Measurements from ENCODE around the gene FOXRED2. TPM values are rescaled to one million over a fixed set of nuclear protein-coding genes. Genes with fewer than 3 reads are reported as not detected.

The FOXRED2 gene
- total RNA-seq, 4 donors from 2014 or later = 0.37 to 3.0 (median 1.5) TPM

DNA sequence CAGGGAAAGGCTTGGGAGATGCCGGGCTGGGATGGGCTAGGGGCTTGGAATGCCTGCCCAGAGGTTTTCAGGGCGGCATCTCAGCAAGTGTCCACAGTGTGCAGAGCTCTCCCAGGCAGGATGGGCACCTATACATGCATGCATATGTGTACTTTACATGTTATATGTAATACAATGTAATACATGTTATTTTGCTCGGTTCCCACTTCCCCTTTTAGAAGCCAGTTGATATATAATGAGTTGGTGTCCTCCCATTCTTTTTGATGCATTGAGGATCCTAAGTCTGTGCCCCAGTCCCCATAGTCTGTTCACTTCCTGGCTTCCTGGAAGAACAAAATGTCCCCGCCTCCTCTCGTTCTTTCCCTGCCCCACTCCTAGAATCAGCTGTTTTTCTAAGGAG, 42.2 kb upstream of the FOXRED2 start:
- Histone ChIP-seq H3K27me3 (peaks cover 33% of the 10 kb centered on the region), H3K36me3 (no peaks in the 10 kb centered on the region), H3K4me1 (no peaks in the 10 kb centered on the region), H3K27ac (no peak overlapping the region), H3K4me3 (no peak overlapping the region), H3K9me3 (no peaks in the 10 kb centered on the region)
- in situ Hi-C loops (cut with MboI; ENCODE audit: low pct_ligation_motif_present in 1 of 4, low pct_unique_long_range_greater_than_20kb in 1 of 4, low sequenced_read_pairs in 3 of 4) (loop anchor here in 2 of 4 donors (25.0 kb wide), 2 partner anchors 213 to 313 kb away; partner anchors contain the start of gene NCF4 (in 2 of the 2)), intact Hi-C loops (cut with DNase I; ENCODE audit: low total_unique reads) (no loop called here)
- no peak for DNase-seq
- WGBS, 2 donors (ENCODE audit: low coverage in 1 of 2) = 20 to 58% methylated on average over 1 to 5 of the region's 5 CpGs
- TF ChIP-seq, protein P1, sequence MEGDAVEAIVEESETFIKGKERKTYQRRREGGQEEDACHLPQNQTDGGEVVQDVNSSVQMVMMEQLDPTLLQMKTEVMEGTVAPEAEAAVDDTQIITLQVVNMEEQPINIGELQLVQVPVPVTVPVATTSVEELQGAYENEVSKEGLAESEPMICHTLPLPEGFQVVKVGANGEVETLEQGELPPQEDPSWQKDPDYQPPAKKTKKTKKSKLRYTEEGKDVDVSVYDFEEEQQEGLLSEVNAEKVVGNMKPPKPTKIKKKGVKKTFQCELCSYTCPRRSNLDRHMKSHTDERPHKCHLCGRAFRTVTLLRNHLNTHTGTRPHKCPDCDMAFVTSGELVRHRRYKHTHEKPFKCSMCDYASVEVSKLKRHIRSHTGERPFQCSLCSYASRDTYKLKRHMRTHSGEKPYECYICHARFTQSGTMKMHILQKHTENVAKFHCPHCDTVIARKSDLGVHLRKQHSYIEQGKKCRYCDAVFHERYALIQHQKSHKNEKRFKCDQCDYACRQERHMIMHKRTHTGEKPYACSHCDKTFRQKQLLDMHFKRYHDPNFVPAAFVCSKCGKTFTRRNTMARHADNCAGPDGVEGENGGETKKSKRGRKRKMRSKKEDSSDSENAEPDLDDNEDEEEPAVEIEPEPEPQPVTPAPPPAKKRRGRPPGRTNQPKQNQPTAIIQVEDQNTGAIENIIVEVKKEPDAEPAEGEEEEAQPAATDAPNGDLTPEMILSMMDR (IDR thresholded peaks at IDR 0.05) = no peak
- no peak for TF ChIP-seq POLR2A (IDR thresholded peaks at IDR 0.05)
- TF ChIP-seq POLR2AphosphoS5 (IDR thresholded peaks at IDR 0.05) = no peak
- no peak for TF ChIP-seq EP300 (IDR thresholded peaks at IDR 0.05; ENCODE audit: low read depth)

DNA sequence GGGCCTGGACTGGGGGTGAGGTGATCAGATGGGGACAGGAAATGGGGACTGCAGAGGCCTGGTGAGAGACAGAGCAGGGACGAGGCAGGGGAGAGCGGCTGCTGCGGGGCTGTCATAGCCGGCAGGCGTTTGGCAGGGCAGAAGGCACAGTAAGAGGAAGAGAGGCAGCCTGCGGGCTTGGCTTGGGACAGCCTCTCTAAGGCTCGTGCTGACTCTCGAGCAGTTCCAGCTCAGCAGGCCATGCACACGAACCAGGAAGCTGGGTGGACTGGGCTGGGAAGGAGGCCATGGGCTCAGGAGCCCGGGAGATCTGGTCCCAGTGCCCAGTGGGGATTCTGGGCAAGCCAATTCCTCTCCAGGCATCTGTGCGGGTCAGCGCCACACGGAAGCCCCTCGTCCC, 41.8 kb upstream of the FOXRED2 start:
- peaks cover 33% of the 10 kb centered on the region for H3K27me3 ChIP-seq
- H3K27ac ChIP-seq = no peak overlapping the region
- no peaks in the 10 kb centered on the region for H3K9me3 ChIP-seq
- no peak for DNase-seq
- H3K36me3 ChIP-seq = no peaks in the 10 kb centered on the region
- 64% methylated on average over 14 of the region's 14 CpGs; no CpG with 5 or more reads in 1 of the 2 donors for WGBS, 2 donors (ENCODE audit: low coverage in 1 of 2)
- H3K4me3 ChIP-seq = no peak overlapping the region
- in situ Hi-C loops (cut with MboI; ENCODE audit: low pct_ligation_motif_present in 1 of 4, low pct_unique_long_range_greater_than_20kb in 1 of 4, low sequenced_read_pairs in 3 of 4) = loop anchor here in 2 of 4 donors (25.0 kb wide), 2 partner anchors 214 to 314 kb away; partner anchors contain the start of gene NCF4 (in 2 of the 2)
- intact Hi-C loops (cut with DNase I; ENCODE audit: low total_unique reads) = no loop called here
- no peaks in the 10 kb centered on the region for H3K4me1 ChIP-seq
- TF ChIP-seq EP300 (IDR thresholded peaks at IDR 0.05; ENCODE audit: low read depth) = no peak
- TF ChIP-seq POLR2A (IDR thresholded peaks at IDR 0.05) = no peak
- TF ChIP-seq, protein P1 (IDR thresholded peaks at IDR 0.05) = no peak
- no peak for TF ChIP-seq POLR2AphosphoS5 (IDR thresholded peaks at IDR 0.05)

DNA sequence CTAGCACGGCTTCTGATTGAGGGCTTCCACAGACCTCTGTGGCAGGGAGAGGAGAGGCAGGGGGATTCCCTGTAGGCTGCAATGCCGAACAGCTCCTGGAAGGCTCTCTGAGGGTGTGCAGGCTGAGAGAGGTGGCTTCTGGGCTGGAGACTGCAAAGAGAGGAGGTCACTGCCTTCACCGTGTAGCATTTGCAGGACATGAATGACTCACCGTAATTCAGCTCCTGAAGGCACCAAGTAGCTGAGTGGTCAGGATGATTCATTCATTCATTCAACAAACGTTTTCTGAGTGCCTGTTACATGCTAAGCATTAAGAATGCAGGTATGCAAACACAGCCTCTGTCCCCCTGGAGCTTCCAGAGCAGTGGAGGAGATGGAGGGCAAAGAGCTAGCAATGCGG, 40.1 kb upstream of the FOXRED2 start:
- intact Hi-C loops (cut with DNase I; ENCODE audit: low total_unique reads) = no loop called here
- Histone ChIP-seq H3K27me3 (peaks cover 27% of the 10 kb centered on the region), H3K4me3 (no peak overlapping the region), H3K9me3 (no peaks in the 10 kb centered on the region), H3K36me3 (no peaks in the 10 kb centered on the region), H3K27ac (no peak overlapping the region), H3K4me1 (no peaks in the 10 kb centered on the region)
- TF ChIP-seq POLR2A (IDR thresholded peaks at IDR 0.05) = no peak
- TF ChIP-seq POLR2AphosphoS5 (IDR thresholded peaks at IDR 0.05) = no peak
- no peak for TF ChIP-seq EP300 (IDR thresholded peaks at IDR 0.05; ENCODE audit: low read depth)
- TF ChIP-seq, protein P1 (IDR thresholded peaks at IDR 0.05) = no peak
- in situ Hi-C loops (cut with MboI; ENCODE audit: low pct_ligation_motif_present in 1 of 4, low pct_unique_long_range_greater_than_20kb in 1 of 4, low sequenced_read_pairs in 3 of 4) = loop anchor here in 2 of 4 donors (25.0 kb wide), 2 partner anchors 215 to 315 kb away; partner anchors contain the start of gene NCF4 (in 2 of the 2)
- no peak for DNase-seq
- 36 to 60% methylated on average over 1 to 6 of the region's 6 CpGs for WGBS, 2 donors (ENCODE audit: low coverage in 1 of 2)

DNA sequence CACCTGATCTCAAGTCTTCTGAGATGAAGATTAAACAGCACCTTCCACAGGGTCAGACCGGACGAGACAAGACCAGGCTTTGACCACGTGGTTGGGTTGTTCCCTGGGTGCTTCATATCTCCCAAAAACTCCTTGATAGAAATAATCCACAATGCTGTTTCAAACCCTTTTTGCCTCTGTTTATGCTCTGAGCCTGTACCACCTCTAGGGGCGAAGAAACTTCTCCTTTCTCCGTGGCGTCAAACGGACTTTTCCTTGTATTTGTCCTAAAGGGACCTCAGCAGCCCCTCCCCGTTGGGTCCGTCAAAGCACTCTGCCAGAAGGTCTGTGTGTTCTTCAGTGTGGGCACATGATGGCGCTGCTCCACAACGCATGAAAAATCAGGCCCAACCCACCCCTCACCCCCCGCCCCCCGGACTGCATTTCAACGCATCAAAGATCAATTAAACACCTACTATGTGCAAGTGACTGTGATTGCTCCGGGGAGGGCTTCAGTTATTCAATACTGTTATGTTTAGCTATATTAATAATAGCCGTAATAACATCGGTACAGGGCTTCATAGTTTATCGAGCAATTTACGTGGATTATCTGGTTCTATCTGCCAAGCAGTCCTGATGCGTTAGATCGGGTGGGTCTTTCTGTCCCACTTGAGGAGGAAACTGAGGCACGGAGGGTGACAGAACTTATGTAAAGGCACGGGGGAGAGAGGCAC, 39.4 kb upstream of the FOXRED2 start:
- DNase-seq = peak; percentile 25
- Histone ChIP-seq H3K27me3 (peaks cover 20% of the 10 kb centered on the region), H3K27ac (no peak overlapping the region), H3K4me1 (no peaks in the 10 kb centered on the region), H3K36me3 (no peaks in the 10 kb centered on the region), H3K4me3 (no peak overlapping the region), H3K9me3 (no peaks in the 10 kb centered on the region)
- no peak for TF ChIP-seq POLR2AphosphoS5 (IDR thresholded peaks at IDR 0.05)
- TF ChIP-seq, protein P1 (IDR thresholded peaks at IDR 0.05) = peak in 4 of 5 experiments; percentile 18 to 51 (median 32)
- intact Hi-C loops (cut with DNase I; ENCODE audit: low total_unique reads) (no loop called here), in situ Hi-C loops (cut with MboI; ENCODE audit: low pct_ligation_motif_present in 1 of 4, low pct_unique_long_range_greater_than_20kb in 1 of 4, low sequenced_read_pairs in 3 of 4) (loop anchor here in 2 of 4 donors (25.0 kb wide), 2 partner anchors 216 to 316 kb away; partner anchors contain the start of gene NCF4 (in 2 of the 2))
- 17 to 19% methylated on average over 6 to 23 of the region's 23 CpGs for WGBS, 2 donors (ENCODE audit: low coverage in 1 of 2)

All from transverse colon (tissue), 4 donors.